NCI-H2107 (cell line): ENCODE measurements around the gene ACER3.
"Not testable (repeated sequence)": the region's sequence is repeated elsewhere in the genome, so short reads cannot be mapped to it uniquely, and the experiment has no call there.

Source experiments
- DNase-seq: peaks from one replicate; lab custom pipeline; 2025; lab: John Stamatoyannopoulos, UW

The ACER3 gene

DNA sequence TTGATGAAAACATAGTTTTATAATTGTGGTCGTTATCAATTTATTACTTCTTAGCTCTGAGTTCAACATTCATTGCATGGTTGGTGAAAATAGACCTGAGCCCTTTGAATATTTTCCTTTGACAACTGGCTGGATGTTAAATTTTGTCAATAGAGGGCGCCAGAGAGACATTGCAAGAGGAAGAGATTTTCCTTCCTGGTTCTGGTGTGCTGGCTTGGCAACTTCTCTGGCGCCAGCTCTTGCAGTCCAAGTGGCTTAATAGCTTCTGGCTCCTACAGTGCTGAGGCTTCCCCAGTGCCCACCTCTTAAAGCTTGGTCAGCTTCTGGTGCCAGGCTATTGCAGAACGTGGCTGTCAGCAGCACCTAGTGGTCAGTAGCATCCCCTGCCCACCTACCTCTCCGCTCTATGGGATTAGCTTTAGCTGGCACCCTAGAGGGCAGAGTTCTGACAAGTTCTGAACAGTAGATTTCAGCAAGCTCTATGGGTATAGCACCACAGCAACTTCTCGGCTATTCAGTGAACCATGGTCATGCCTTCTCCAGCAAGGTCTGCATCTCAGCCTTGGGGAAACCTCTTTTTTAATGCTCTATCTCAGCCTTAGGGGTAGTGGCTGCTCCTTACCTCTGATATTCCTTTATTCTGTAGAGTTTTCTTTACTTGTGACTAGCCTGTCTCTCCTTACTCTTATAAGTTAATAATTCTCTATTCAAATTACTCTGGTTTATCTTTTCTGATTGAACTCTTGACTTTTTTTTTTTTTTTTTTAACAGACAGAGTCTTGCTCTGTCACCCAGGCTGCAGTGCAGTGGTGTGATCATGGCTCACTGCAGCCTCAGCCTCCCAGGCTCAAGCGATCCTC lies 59.4 kb downstream of the ACER3 start:
- DNase-seq = peak; percentile 79

DNA sequence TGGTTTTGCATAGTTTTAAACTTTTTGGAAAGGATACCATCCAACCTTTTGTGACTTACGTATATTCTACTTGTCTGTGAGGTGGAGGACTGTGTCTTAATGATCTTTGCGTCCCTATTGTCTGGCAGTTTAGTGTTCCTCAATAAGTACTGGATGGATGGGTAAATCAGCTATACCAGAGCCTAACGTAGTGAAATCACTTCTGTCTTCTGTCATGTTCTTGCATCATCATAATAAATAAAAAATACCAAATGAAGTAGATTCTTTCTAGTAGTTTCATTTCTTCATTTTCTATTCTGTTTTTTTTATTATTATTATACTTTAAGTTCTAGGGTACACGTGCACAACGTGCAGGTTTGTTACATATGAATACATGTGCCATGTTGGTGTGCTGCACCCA lies 66.4 kb downstream of the ACER3 start:
- no peak for DNase-seq

DNA sequence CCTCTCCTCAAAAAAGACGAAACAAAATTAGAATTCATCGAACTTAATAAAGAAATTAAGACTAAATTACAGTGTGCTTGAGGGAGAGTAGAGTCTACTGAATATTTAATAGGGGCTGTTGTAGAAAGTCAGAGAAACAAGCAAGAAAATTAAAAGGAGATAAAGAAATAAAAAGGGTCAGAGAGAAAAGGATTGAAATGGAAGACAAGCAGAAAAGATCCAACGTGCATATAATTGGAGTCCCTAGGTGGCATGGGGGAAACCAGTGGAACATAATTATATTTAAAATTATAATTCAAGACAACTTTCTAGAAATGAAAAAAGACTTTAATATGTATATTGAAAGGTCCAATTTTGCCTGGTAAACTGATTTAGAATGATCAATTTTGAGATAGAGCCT lies 74.3 kb downstream of the ACER3 start:
- DNase-seq = no peak

DNA sequence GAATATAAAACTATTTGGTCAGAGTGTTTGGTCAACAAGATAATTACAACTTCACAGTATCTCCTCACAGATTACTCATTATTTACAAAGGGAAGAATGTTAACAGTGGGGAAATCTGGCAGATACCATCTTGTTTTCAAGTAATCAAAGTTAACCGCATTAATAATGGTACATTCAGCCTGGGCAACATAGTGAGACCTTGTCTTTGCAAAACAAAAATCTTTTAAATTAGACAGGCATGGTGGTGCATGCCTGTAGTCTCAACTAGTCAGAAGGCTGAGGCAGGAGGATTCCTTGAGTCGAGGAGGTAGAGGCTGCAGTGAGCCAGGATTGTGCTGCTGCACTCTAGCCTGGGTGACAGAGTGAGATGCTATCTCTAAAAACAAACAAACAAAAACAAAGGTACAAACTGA lies 78.5 kb downstream of the ACER3 start:
- no peak for DNase-seq

DNA sequence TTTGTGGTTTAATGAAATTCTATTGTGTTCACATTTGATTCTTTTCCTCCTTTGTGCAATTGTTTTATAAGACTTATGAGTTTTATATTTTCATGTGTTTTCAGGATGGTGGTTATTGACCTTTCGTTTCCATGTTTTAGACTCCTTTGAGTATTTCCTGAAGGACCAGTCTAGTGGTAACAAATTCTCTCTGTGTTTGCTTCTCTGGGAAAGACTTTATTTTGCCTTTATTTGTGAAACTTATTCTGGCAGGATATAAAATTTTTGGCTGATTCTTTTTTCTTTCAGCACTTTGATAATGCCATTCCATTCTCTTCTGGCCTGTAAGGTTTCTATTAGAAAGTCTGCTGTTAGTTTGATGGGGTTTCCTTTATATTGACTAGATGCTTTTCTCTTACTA lies 83.5 kb downstream of the ACER3 start:
- DNase-seq = no peak

DNA sequence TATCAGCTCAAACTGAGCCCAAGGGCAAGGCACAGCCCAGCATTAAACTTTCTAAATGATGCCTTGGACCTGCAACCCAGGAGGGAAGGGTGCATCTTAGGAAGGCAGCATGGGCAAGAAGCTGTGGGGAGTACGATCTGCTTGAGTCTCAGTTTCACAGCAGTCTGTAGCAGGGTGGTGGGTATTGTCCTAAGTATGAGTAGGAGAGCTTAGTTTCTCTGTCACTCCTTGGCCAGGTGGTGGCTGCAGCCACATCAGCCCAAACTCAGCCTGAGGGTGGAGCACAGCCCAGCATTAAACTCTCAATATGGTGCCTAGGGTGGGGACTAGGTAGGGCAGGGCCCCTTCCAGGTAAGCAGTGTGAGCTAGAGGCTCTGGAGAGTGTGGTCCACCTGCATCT lies 85.5 kb downstream of the ACER3 start:
- DNase-seq = no peak

DNA sequence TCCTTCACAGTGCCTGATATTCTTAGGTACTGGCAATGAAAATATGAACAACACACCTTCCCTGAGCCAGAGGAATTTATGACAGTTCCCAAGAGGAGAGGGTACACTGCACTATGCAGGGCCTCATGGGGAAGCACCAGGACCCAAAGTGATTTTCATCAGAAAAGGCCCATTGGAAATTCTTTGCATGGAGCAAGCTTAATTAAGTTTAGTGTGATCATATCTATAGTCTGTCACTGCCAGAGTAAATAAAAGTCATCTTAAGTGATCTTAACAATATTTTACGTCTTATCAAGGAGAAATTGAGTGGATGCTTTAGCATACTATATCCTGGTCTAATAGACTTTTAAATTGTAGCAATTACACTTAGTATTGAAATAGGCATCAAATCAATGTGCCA lies 86.5 kb downstream of the ACER3 start:
- no peak for DNase-seq

DNA sequence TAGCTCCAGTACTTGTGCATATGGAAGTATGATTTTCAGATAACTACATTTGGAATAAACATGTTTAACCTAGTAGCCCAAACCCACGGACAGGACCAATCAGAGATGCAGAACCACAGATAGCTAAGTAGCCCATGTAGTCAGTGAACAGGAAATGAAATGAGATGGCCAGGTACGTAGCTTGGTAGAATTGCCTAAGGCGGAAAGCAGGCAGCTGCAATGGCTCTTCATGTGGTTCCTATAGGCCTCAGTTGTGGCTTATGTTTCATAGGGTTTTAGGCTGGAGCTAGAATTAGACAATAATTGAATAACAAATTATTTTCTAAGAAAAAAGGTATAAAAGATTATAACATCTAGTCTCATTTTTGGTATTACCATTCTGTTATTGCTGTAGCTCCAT lies 87.1 kb downstream of the ACER3 start:
- no peak for DNase-seq

DNA sequence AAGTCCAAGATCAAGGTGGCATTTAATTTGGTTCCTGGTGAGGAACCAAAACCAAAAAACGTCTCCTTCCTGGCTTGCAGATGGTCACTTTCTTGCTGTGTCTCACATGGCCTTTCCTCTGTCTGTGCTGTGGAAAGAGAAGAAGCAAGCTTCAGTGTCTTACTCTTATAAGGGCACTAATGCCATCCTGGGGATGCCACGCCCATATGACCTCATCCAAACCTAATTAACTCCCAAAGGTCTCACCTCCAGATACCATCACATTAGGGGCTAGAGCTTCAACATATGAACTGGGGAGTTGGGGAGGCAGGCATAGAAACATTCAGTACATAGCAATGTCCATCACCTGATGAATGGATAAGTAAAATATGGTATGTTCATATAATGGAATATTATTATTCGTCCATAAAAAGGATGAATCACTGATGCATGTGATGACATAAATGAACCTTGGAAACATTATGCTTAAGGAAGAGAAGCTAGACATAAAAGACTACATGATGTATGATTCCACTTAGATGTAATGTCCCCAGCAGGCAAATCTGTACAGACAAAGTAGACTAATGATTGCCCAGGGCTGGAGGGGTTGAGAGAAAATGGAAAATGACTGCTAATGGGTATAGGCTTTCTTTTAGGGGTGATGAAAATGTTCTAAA lies 94.9 kb downstream of the ACER3 start:
- DNase-seq = no peak

DNA sequence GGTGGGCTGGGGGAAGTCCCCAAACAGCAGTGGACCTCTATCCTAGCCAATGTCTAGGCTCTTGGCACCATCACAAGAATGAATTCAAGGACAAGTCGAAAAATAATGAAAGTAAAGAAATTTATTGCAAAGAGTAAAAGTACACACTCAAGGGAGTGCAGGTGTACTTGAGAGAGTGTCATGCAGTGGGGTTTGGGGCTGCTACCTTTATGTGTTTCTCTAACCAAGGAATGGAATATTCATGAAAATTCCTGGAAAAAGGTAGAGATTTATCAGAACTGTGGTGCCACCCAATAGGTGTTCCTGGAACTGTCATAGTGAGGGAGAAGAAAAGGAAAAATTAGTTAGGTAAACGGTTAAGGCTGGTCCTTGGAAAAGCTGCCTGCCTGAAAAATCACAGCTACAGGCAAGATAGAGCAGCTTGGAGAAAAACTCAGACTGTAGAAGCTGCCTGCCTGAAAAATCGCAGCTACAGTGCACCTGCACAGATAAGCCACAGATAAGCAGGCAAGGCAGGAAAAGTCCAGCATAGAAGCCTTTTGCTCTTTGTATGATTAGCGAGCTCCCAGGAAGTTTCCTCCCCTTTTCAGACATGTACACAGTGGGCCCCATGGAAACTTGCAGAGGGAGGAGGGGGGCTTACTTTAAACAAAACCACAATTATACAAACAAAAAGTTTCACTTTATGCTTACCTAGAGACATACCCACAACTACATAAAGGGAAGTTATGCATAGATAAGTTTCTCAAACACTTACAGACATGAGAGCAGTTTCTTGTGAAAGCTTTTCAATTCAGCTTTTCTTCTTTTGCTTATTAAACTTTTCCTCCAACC lies 102.1 kb downstream of the ACER3 start:
- no peak for DNase-seq

DNA sequence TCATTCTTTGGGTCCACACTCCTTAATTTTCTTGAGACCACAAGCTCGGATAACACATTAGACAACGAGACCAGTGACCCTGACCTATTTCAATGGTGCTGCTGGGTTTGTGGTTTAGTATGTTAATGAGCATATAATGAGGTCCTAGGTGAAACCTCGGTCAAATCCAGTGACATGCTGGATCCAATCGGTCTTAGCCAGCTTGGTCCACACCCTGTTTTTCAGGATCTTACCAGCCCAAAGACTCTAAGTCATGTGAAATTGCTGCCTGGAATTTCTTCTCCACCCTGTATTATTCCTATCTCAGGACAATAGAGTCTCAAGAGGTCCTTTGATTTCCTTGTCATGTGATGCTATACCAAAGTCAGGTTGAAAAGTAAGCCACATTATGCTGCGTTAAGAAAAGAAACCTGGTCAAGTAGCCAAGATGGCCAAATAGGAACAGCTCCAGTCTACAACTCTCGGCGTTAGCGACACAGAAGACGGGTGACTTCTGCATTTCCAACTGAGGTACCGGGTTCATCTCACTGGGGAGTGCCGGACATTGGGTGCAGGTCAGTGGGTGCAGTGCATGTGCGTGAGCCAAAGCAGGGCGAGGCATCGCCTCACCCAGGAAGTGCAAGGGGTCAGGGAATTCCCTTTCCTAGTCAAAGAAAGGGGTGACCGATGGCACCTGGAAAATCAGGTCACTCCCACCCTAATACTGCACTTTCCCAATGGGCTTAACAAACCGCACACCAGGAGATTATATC lies 102.9 kb downstream of the ACER3 start:
- not testable (repeated sequence) for DNase-seq

DNA sequence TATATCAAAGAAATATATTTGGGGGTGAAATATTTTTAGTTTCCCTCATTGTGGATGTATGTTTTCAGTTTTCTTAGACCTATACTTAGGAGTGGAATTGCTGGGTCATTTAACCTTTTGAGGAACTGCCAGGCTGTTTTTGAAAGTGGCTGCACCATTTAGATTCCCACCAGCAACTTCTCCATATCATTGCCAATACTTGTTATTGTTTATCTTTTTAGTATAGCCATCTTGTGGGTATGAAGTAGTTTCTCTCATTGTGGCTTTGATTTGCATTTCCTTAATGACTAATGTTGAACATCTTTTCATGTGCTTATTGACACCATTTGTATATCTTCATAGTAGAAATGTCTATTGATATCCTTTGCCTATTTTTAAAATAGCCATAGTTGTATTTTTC lies 111.3 kb downstream of the ACER3 start:
- no peak for DNase-seq

DNA sequence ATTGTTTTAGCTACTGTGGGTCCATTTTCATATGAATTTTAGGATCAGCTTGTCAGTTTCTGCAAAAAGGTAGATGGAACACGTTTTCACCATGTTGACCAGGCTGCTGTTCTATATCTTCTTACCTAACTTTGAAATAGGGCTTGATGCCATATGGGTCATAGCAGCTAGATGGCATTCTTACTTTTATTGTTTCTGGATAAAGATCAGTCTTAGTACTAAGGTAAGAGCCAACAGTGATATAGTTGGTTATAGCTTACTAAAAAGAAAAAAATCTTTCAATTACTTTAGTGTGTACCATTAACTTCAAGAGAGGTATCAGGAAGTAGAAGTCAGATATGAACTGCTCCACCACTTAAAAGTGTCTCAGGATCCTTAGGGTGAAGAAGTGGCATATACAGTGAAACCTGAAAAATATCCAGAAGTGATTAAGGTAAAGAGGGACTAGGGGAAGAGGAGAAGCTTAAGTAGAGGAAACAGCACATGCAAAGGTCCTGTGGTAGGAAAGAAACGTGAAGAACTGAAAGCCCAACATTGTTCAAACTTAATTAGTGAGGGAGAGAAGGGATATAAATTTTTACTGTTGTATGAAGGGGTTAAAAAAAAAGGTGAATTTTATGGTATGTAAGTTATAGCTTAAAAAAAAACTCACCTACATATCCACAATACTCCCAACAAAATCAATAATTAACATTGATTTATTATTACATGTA lies 113.6 kb downstream of the ACER3 start:
- no peak for DNase-seq

DNA sequence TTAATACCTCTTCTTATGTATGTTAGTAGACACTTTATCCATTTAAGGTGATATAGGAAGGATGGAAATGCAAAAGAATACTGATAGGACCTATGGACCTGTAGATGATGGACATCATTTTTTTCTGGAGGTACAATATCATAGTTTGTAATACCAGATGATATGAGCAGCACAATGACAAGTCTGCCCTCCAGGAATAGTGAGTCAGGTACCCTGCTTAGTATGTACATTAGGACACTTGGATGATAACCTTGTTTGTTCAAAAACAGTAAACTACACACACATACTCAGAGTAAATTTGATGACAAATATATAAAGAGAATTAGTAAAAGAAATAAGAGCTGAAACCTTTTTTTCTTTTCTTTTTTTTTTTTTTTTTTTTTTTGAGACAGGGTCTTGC lies 114.8 kb downstream of the ACER3 start:
- DNase-seq = no peak

DNA sequence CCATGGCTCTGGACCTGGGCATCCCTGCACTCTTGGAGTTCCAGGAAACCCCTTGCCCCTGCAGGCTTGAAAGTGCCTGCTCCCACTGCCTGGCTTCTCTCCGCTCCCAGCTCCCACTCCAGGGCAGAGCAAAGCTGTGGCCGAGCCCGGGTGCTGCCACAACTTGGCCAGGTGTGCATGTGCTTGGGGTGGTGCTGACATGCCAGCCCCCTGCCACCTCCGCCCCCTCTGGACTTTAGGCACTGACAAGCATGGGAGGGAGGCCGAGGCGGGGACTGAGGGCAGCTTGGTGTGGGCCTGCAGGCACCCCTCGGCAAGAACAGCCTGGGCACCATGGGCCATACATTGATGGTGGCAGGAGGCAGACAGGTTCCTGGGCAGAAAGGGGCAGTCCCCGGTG lies 117.1 kb downstream of the ACER3 start:
- no peak for DNase-seq

DNA sequence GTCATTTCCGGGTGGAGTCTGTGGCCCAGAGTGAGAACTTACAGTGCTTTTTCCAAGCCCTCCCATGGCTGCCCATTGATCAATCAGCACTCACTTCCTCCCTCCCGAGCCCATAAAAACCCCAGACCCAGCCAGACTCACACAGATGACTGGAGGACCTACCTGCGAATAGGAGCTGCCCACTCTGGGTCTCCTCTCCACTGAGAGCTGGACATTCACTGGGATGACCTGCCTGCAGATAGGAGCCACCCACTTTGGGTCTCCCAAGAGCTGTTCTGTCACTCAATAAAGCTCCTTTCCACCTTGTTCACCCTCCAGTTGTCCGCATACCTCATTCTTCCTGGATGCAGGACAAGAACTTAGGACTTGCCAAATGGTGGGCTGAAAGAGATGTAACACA lies 117.5 kb downstream of the ACER3 start:
- no peak for DNase-seq

DNA sequence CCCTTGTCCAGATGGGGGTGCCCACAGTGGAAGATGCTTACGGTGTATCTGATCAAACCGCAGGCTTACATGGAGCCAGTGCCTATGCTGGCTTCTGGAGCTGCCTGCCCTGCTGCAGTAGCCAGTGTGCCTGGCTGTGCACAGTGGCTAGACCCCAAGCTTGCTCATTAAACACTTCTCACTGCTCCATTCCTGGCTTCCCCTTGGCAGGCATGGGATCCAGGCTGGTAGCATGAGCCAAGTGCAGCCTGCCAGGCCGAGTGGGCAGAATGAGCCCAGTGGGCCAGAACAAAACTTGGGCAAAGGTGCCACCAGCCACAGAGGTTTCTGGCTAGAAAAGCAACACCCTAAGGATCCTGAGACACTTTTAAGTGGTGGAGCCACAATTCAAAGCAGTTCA lies 118.1 kb downstream of the ACER3 start:
- DNase-seq = no peak

DNA sequence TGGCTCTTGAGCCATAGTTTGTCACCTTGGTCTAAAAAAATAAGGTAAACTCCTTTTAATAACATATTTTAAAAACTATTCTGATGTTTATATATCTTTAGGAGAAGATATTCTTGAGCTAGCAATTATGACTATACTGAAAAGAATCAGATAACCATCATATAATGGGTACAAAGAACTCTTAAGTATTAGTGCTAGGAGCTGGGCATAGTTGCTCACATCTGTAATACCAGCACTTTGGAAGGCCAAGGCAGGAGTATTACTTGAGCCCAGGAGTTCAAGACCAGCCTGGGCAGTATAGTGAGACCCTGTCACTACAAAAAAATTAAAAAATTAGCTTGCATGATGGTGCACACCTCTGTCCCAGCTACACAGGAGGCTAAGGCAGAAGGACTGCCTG lies 119.5 kb downstream of the ACER3 start:
- no peak for DNase-seq

DNA sequence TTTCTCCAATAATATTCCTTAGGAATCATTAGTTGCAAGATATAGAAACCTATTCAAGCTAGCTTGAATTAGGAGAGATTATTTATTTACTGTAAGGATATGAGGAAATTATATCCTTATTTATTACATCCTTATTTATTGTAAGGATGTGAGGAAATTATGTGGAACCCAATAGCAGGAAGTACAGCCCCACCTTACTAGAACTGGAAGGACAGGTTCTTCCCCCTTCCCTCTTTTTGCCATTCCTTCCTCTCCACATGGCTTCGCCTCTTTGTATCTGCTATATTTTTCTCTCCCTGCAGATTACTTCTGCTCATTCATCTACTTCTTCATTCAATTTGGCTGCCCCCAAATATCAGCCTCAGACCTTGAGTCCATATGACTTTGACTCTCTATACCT lies 124.0 kb downstream of the ACER3 start:
- DNase-seq = no peak

DNA sequence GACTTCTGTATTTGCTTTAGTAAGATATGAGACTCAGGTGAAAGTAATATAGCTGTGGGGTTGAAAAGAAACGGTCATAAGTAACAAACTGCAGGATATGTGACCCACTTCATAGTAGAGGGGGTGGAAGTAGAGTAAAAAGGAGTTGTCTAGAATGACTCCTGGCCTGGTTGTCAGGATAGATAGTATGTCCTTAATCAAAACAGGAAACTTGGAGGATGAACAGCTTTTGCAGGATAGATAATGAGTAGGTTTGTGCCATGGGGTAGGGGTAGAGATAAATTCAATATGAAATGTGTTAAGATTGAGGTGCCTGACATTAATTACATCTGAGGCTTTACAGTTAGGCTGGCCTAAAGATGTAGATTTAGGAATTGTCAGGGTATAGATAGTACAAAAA lies 126.5 kb downstream of the ACER3 start:
- no peak for DNase-seq

DNA sequence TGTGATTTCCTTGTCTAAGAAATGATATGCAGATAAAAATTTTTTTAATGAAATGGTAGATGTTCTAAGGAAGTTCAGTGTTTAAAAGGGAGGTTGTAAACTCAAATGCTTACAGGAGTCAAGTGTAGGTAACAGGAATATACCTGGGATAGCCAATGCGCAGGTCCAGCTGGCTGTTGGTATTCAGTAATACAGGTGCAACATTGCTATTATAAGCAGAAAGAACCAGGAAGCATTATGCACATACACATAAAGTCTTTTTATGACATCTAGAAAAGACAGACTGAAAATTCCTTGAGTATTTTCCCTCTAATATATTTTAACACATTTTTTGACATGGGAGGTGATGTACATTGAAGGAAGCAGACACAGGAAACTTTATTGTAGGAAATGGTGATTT lies 129.9 kb downstream of the ACER3 start:
- no peak for DNase-seq
